Suprapubic skin (tissue), 4 donors: ENCODE results near the gene COX4I1.

ENCODE experiments used
- CTCF ChIP-seq, 2 donors: fragments of 200-600 bp in 1 of 2; fragments of 450-650 bp in 1 of 2; sonication (generic) in 1 of 2; IDR thresholded peaks; one replicate each; pipeline ENCODE4 v1.5.1; 2016 to 2019; ENCODE audit warnings: antibody characterized with exemption in 2 of 2, mild to moderate bottlenecking in 1 of 2, moderate library complexity in 1 of 2
- POLR2A ChIP-seq, 2 donors: fragments of 450-650 bp; IDR thresholded peaks; one replicate each; pipeline ENCODE4 v1.6.1; 2017; ENCODE audit warnings: antibody characterized with exemption in 2 of 2, mild to moderate bottlenecking in 2 of 2, moderate library complexity in 2 of 2
- POLR2AphosphoS5 ChIP-seq, 3 donors: sonication (generic); formaldehyde crosslinking; IDR thresholded peaks; one replicate each; pipeline ENCODE4 v1.6.1; 2017; ENCODE audit warnings: antibody characterized with exemption in 3 of 3

- TF ChIP-seq CTCF (IDR thresholded peaks at IDR 0.05) (no peak), POLR2AphosphoS5 (IDR thresholded peaks at IDR 0.05) (no peak), POLR2A (IDR thresholded peaks at IDR 0.05) (no peak)
Observed at GRCh38 chr16:85829751-85830445, 30.4 kb downstream of the COX4I1 start.
